H1 (cell line): Measurements from ENCODE around the gene DNMT1. TPM values are rescaled to one million over a fixed set of nuclear protein-coding genes. Genes with fewer than 3 reads are reported as not detected.
A peak's percentile ranks its signal among the peaks of the same experiment; 100 is the strongest.

ENCODE experiments used
- CTCF ChIA-PET: fragments of 300-600 bp; sonication (Branson Sonifier 250); formaldehyde crosslinking; loops from one replicate; lab custom pipeline; 2021; ENCODE audit not compliant: partially characterized antibody; lab: Charles Lee
- POLR2A ChIA-PET: fragments of 300-600 bp; sonication (Branson Sonifier 250); formaldehyde crosslinking; loops from one replicate; lab custom pipeline; 2021; ENCODE audit warnings: inconsistent platforms; ENCODE audit not compliant: partially characterized antibody; lab: Charles Lee
- DNase-seq, 2 experiments: peaks; one replicate each; pipeline versions ENCODE4 v3.0.0 to v3.0.0-alpha.2; 2010 to 2022; ENCODE audit warnings: low spot score in 2 of 2, low read depth in 1 of 2, mixed read lengths in 1 of 2
- FAIRE-seq: peaks from 2 replicates; lab custom pipeline; 2011; peaks lifted over from hg19 to GRCh38; lab: Jason Lieb, UNC
- H2AFZ ChIP-seq: 2 replicates; pipeline ENCODE4 v1.8.1; 2012; ENCODE audit warnings: low read length, inconsistent platforms
- H2AK5ac ChIP-seq: 2 replicates; pipeline ENCODE4 v1.6.1; 2013; ENCODE audit warnings: low read depth, low read length
- H2BK120ac ChIP-seq: replicated peaks from 2 replicates; pipeline ENCODE3; 2013; ENCODE audit warnings: low read depth, low read length, inconsistent platforms
- H2BK12ac ChIP-seq: 2 replicates; pipeline ENCODE4 v1.6.1; 2013; ENCODE audit warnings: low read depth, low read length
- H2BK15ac ChIP-seq: 2 replicates; pipeline ENCODE4 v1.6.1; 2013; ENCODE audit warnings: low read length
- H2BK20ac ChIP-seq: 2 replicates; pipeline ENCODE4 v1.6.1; 2013; ENCODE audit warnings: low read length
- H2BK5ac ChIP-seq: 2 replicates; pipeline ENCODE4 v1.6.1; 2013; ENCODE audit warnings: low read depth, low read length
- H3K14ac ChIP-seq: 2 replicates; pipeline ENCODE4 v1.6.1; 2013; ENCODE audit warnings: inconsistent platforms; ENCODE audit not compliant: insufficient read length
- H3K18ac ChIP-seq: 2 replicates; pipeline ENCODE4 v1.6.1; 2013; ENCODE audit warnings: low read length; ENCODE audit errors: extremely low read depth
- H3K23ac ChIP-seq: 2 replicates; pipeline ENCODE4 v1.6.1; 2013; ENCODE audit warnings: inconsistent platforms; ENCODE audit not compliant: insufficient read length
- H3K23me2 ChIP-seq: 2 replicates; pipeline ENCODE4 v1.6.1; 2013; ENCODE audit warnings: low read depth, low read length
- H3K27ac ChIP-seq: 2 replicates; pipeline ENCODE4 v1.6.1; 2011; ENCODE audit warnings: low read depth, low read length, inconsistent platforms
- H3K27me3 ChIP-seq, 4 experiments: replicated peaks in 1 of 4; 1 replicate in 1 of 4; 2 replicates in 3 of 4; pipeline versions ENCODE4 v1.6.1 to v1.8.1; 2011 to 2013; ENCODE audit warnings: low read length in 3 of 4, mild to moderate bottlenecking in 3 of 4, inconsistent platforms in 2 of 4, mixed read lengths in 2 of 4, moderate library complexity in 1 of 4; ENCODE audit not compliant: control insufficient read depth in 3 of 4, insufficient read depth in 3 of 4; ENCODE audit errors: extremely low read depth in 1 of 4
- H3K36me3 ChIP-seq, 4 experiments: 2 replicates each; pipeline versions ENCODE4 v1.6.1 to v1.8.1; 2011 to 2013; ENCODE audit warnings: mild to moderate bottlenecking in 4 of 4, low read length in 3 of 4, moderate library complexity in 2 of 4, control low read depth in 1 of 4, inconsistent platforms in 1 of 4; ENCODE audit not compliant: insufficient read depth in 4 of 4, control insufficient read depth in 2 of 4
- H3K4ac ChIP-seq: replicated peaks from 2 replicates; pipeline ENCODE3; 2013; ENCODE audit warnings: low read length, low read depth, mixed read lengths, inconsistent platforms; ENCODE audit not compliant: insufficient read length
- H3K4me1 ChIP-seq, 4 experiments: replicated peaks in 1 of 4; 1 replicate in 1 of 4; 2 replicates in 3 of 4; pipeline versions ENCODE4 v1.6.1 to v1.8.1; 2011 to 2013; ENCODE audit warnings: low read length in 3 of 4, inconsistent platforms in 2 of 4, mixed read lengths in 1 of 4; ENCODE audit not compliant: insufficient read depth in 4 of 4, control insufficient read depth in 3 of 4
- H3K4me2 ChIP-seq, 2 experiments: 2 replicates each; pipeline versions ENCODE4 v1.6.1 to v1.8.1; 2011 to 2013; ENCODE audit warnings: low read depth in 2 of 2, low read length in 2 of 2, control low read depth in 1 of 2, inconsistent platforms in 1 of 2, mild to moderate bottlenecking in 1 of 2; ENCODE audit not compliant: insufficient read depth in 1 of 2
- H3K4me3 ChIP-seq, 4 experiments: fragments of 200-600, 300-600 bp in 1 of 4; sonication (generic), shearing (Covaris generic), sonication (Bioruptor Twin) in 1 of 4; 2 replicates each; pipeline versions ENCODE4 v1.5.1 to v1.8.1; 2011 to 2016; ENCODE audit warnings: low read length in 4 of 4, low read depth in 3 of 4, control low read depth in 2 of 4, inconsistent platforms in 2 of 4, mild to moderate bottlenecking in 2 of 4, mixed read lengths in 1 of 4, moderate library complexity in 1 of 4; ENCODE audit not compliant: insufficient read depth in 2 of 4; ENCODE audit errors: extremely low read depth in 1 of 4
- H3K56ac ChIP-seq: replicated peaks from 2 replicates; pipeline ENCODE3; 2013; ENCODE audit warnings: low read depth, mild to moderate bottlenecking, mixed read lengths, low read length, inconsistent platforms; ENCODE audit not compliant: insufficient read length
- H3K79me1 ChIP-seq: 2 replicates; pipeline ENCODE4 v1.6.1; 2013; ENCODE audit warnings: low read depth, low read length, control low read depth
- H3K79me2 ChIP-seq, 2 experiments: 2 replicates each; pipeline versions ENCODE4 v1.6.1 to v1.8.1; 2012 to 2013; ENCODE audit warnings: low read length in 2 of 2, mild to moderate bottlenecking in 2 of 2, inconsistent platforms in 1 of 2; ENCODE audit not compliant: insufficient read depth in 2 of 2, control insufficient read depth in 1 of 2
- H3K9ac ChIP-seq, 4 experiments: replicated peaks in 1 of 4; 1 replicate in 1 of 4; 2 replicates in 3 of 4; pipeline versions ENCODE4 v1.6.1 to v1.8.1; 2011 to 2013; ENCODE audit warnings: low read depth in 3 of 4, low read length in 3 of 4, control low read depth in 2 of 4, mild to moderate bottlenecking in 2 of 4, moderate library complexity in 2 of 4, inconsistent platforms in 1 of 4; ENCODE audit errors: extremely low read depth in 1 of 4
- H3K9me3 ChIP-seq, 2 experiments: 2 replicates each; pipeline versions ENCODE4 v1.6.1 to v1.8.1; 2012 to 2013; ENCODE audit warnings: mild to moderate bottlenecking in 2 of 2, moderate library complexity in 2 of 2, control low read depth in 1 of 2, inconsistent platforms in 1 of 2, low read depth in 1 of 2, low read length in 1 of 2, mixed read lengths in 1 of 2; ENCODE audit not compliant: insufficient read depth in 2 of 2
- H4K20me1 ChIP-seq, 2 experiments: replicated peaks in 1 of 2; 2 replicates each; pipeline versions ENCODE3 to v1.8.1; 2011 to 2013; ENCODE audit warnings: inconsistent platforms in 2 of 2, low read length in 2 of 2, mild to moderate bottlenecking in 1 of 2; ENCODE audit not compliant: insufficient read depth in 2 of 2, control insufficient read depth in 1 of 2
- H4K5ac ChIP-seq: 2 replicates; pipeline ENCODE4 v1.6.1; 2013; ENCODE audit warnings: low read length, low read depth, mixed read lengths, inconsistent platforms; ENCODE audit not compliant: insufficient read length
- H4K8ac ChIP-seq: 2 replicates; pipeline ENCODE4 v1.8.0; 2013; ENCODE audit warnings: mild to moderate bottlenecking, moderate library complexity, low read length, inconsistent platforms; ENCODE audit not compliant: insufficient read depth; ENCODE audit errors: extremely low read depth
- H4K91ac ChIP-seq: replicated peaks from 2 replicates; pipeline ENCODE3; 2013; ENCODE audit warnings: low read length, mixed read lengths, inconsistent platforms; ENCODE audit not compliant: insufficient read length
- BRCA1 ChIP-seq: IDR thresholded peaks from 2 replicates; pipeline ENCODE4 v1.6.1; 2012; ENCODE audit warnings: low read depth, low read length, improper control_type of control experiment
- EZH2 ChIP-seq: fragments of 200-600 bp; sonication (generic); IDR thresholded peaks from 2 replicates; pipeline ENCODE4 v1.7.1; 2012; ENCODE audit warnings: low read depth, mild to moderate bottlenecking, moderate library complexity, low read length, inconsistent platforms; ENCODE audit not compliant: severe bottlenecking
- KDM5A ChIP-seq: fragments of 200-600 bp; IDR thresholded peaks from 2 replicates; pipeline ENCODE4 v1.7.1; 2012; ENCODE audit warnings: mild to moderate bottlenecking, low read length, inconsistent platforms, mixed read lengths
- POLR2A ChIP-seq, 2 experiments: IDR thresholded peaks; 1 replicate in 1 of 2; 2 replicates in 1 of 2; pipeline ENCODE4 v1.6.1; 2011; ENCODE audit warnings: low read depth in 2 of 2, low read length in 2 of 2, mild to moderate bottlenecking in 2 of 2; ENCODE audit errors: control extremely low read depth in 1 of 2
- SP4 ChIP-seq: IDR thresholded peaks from 2 replicates; pipeline ENCODE4 v1.6.1; 2012; ENCODE audit warnings: low read length, inconsistent platforms
- SUZ12 ChIP-seq: fragments of 200-600 bp; sonication (generic); IDR thresholded peaks from 2 replicates; pipeline ENCODE4 v1.6.1; 2012; ENCODE audit warnings: mild to moderate bottlenecking, inconsistent platforms, low read length, moderate library complexity, mixed read lengths
- TBP ChIP-seq: IDR thresholded peaks from 2 replicates; pipeline ENCODE4 v1.6.1; 2011; ENCODE audit warnings: low read depth, low read length, improper control_type of control experiment
- WGBS, 2 experiments: shearing (Covaris generic) in 1 of 2; methylation state at CpG; one replicate each; pipeline versions ENCODE4 v1.1.6 to v1.1.7; 2013 to 2015; ENCODE audit warnings: low lambda C conversion rate in 2 of 2, mixed read lengths in 2 of 2, inconsistent platforms in 1 of 2, low coverage in 1 of 2, missing lambda C conversion rate in 1 of 2; ENCODE audit not compliant: insufficient replicate concordance in 2 of 2, insufficient coverage in 1 of 2, insufficient read length in 1 of 2; ENCODE audit errors: extremely low coverage in 1 of 2, missing lambda C conversion rate in 1 of 2; 5-methylcytosine and 5-hydroxymethylcytosine counted together
- polyA plus RNA-seq, 7 experiments: library from polyadenylated mRNA; depleted of rRNA in 3 of 7; stranded (reverse) in 5 of 7; unstranded in 2 of 7; fragments of >200 nt in 5 of 7; fragments of 200-250 nt in 2 of 7; gene quantifications; 1 replicate in 5 of 7; 2 replicates in 1 of 7; 4 replicates in 1 of 7; pipeline versions ENCODE4 v1.2.1 to v1.2.3, GENCODE V29; 2011 to 2013; ENCODE audit warnings: missing spikeins in 2 of 7, mixed read lengths in 2 of 7
- total RNA-seq: library from RNA; stranded (reverse); fragmentation: NEBNext Ultra II Directional; extraction: Animal tissue kit (Norgen Biotek cat#: 25700); gene quantifications from 2 replicates; pipeline ENCODE4 v1.2.1, GENCODE V29; 2021

Gene DNMT1
- total and polyA plus RNA-seq, 2 of the 8 experiments (the other 6 are each of a cell fraction or from before 2014, with no cell fraction given): 101 to 210 TPM

DNA sequence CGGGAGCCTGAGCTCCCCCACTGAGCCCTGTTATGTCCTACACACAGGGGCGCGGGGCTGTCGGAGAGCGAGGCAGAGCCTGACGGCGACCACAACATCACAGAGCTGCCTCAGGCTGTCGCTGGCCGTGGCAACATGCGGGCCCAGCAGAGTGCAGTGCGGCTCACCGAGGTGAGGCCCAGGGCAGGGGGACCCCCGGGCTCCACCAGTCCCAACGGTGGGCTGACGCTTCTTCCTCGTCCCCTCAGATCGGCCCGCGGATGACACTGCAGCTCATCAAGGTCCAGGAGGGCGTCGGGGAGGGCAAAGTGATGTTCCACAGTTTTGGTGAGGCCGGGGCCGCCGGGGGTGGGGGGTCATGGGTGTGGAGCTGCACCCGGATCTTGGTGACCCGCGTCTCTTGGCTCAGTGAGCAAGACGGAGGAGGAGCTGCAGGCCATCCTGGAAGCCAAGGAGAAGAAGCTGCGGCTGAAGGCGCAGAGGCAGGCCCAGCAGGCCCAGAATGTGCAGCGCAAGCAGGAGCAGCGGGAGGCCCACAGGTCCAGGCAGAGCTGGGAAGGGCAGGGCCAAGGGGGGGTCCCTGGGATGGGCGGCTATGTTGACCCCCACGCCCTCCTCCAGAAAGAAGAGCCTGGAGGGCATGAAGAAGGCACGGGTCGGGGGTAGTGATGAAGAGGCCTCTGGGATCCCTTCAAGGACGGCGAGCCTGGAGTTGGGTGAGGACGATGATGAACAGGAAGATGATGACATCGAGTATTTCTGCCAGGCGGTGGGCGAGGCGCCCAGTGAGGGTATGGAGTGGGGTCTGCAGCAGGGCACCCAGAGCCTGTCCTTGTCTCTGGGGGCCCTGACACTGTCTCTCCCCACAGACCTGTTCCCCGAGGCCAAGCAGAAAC, 84.4 kb downstream of the DNMT1 start:
- Histone ChIP-seq H3K23me2 (0 out of 2 replicates have a peak, but pooled peaks cover 4% of the 10 kb centered on the region), H3K36me3 (peaks cover 30 to 56% (median 39%) of the 10 kb centered on the region in 4 experiments), H3K4me1 (peaks cover 0 to 4% (median 3%) of the 10 kb centered on the region in 4 experiments; a peak in 5 of 7 replicates), H3K56ac (no peak overlapping the region), H2BK120ac (no peak overlapping the region), H2BK15ac (no peak overlapping the region), H3K4me3 (no peak overlapping the region), H2AFZ (no peak overlapping the region), H3K18ac (no peak overlapping the region), H3K27ac (no peak overlapping the region), H2BK12ac (no peak overlapping the region), H3K27me3 (no peaks in the 10 kb centered on the region), H2BK5ac (no peak overlapping the region), H4K20me1 (peaks cover 9 to 30% of the 10 kb centered on the region in 2 experiments), H4K91ac (no peak overlapping the region), H2AK5ac (no peak overlapping the region), H4K8ac (peak overlapping the region; percentile 43), H3K4ac (no peak overlapping the region), H3K79me2 (peaks cover 6 to 25% of the 10 kb centered on the region in 2 experiments; a peak in 3 of 4 replicates), H3K9me3 (no peaks in the 10 kb centered on the region), H3K79me1 (peaks cover 8% of the 10 kb centered on the region; the same call in 1 of the 2 replicates), H3K14ac (no peak overlapping the region), H3K9ac (no peak overlapping the region), H3K4me2 (no peak overlapping the region), H4K5ac (no peak overlapping the region), H2BK20ac (no peak overlapping the region), H3K23ac (no peak overlapping the region)
- CTCF ChIA-PET: interaction anchor here (0.6 to 5.0 kb wide), 5 partner anchors 10 to 179 kb away, joined by 3 to 42 read pairs (median 3); no protein-coding TSS in a partner anchor
- POLR2A ChIA-PET: interaction anchor here (0.6 to 16.9 kb wide), 11 partner anchors 15 to 287 kb away, joined by 3 to 412 read pairs (median 4); partner anchors contain the start of genes EIF3G, P2RY11 and UBL5
- no peak for TF ChIP-seq SP4
- no peak for TF ChIP-seq EZH2
- TF ChIP-seq SUZ12: no peak
- TF ChIP-seq POLR2A (IDR thresholded peaks at IDR 0.05; ENCODE audit: control extremely low read depth in 1 of 2, low read depth in 2 of 2, low read length in 2 of 2): peak in 1 of 2 experiments; percentile 17; a peak in 1 of 3 replicates
- no peak for TF ChIP-seq BRCA1
- TF ChIP-seq KDM5A: no peak
- no peak for TF ChIP-seq TBP
- WGBS, 2 experiments: 91% methylated on average over 39 of the region's 44 CpGs; no CpG with 5 or more reads in 1 of the 2 experiments
- no peak for DNase-seq
- no peak for FAIRE-seq
